Measurements from ENCODE around the gene HOXA3.

The HOXA3 gene

GRCh38 chr7:27099453-27100370 lies 52.7 kb downstream of the HOXA3 start:
- DNase-seq, result no peak

GRCh38 chr7:27098578-27099451 lies 53.6 kb downstream of the HOXA3 start:
- DNase-seq, result peak; percentile 42

GRCh38 chr7:27097686-27098577 lies 54.5 kb downstream of the HOXA3 start:
- DNase-seq, result no peak

- DNase-seq, result no peak
Measured at GRCh38 chr7:27096768-27097514, 55.4 kb downstream of the HOXA3 start.

GRCh38 chr7:27095897-27096767 lies 56.3 kb downstream of the HOXA3 start, which contains the start of gene HOXA1:
Gene HOXA1, minus strand, starts transcription at chr7:27096000. Its CDS starts 88 bp downstream, at chr7:27095912.
- peak; percentile 76 for DNase-seq

GRCh38 chr7:27095050-27095896 lies 57.1 kb downstream of the HOXA3 start:
- DNase-seq, result no peak

- DNase-seq, result no peak
Measured at GRCh38 chr7:27094304-27095049, 57.9 kb downstream of the HOXA3 start.

GRCh38 chr7:27093184-27093895 lies 59.0 kb downstream of the HOXA3 start:
- no peak for DNase-seq

GRCh38 chr7:27092819-27093110 lies 59.6 kb downstream of the HOXA3 start:
- DNase-seq, result no peak

GRCh38 chr7:27091941-27092818 lies 60.2 kb downstream of the HOXA3 start:
- DNase-seq, result no peak

GRCh38 chr7:27091105-27091504 lies 61.3 kb downstream of the HOXA3 start:
- peak; percentile 72 for DNase-seq

- no peak for DNase-seq
Measured at GRCh38 chr7:27088002-27088922, 64.1 kb downstream of the HOXA3 start.

GRCh38 chr7:27083646-27084045 lies 68.7 kb downstream of the HOXA3 start:
- DNase-seq, result peak; percentile 11

GRCh38 chr7:27082171-27082570 lies 70.2 kb downstream of the HOXA3 start:
- no peak for DNase-seq

GRCh38 chr7:27080844-27081436 lies 71.4 kb downstream of the HOXA3 start:
- no peak for DNase-seq

Measured in DMS79 (cell line).